ENCODE data around the gene NFKBIL1.

NFKBIL1 gene

DNA sequence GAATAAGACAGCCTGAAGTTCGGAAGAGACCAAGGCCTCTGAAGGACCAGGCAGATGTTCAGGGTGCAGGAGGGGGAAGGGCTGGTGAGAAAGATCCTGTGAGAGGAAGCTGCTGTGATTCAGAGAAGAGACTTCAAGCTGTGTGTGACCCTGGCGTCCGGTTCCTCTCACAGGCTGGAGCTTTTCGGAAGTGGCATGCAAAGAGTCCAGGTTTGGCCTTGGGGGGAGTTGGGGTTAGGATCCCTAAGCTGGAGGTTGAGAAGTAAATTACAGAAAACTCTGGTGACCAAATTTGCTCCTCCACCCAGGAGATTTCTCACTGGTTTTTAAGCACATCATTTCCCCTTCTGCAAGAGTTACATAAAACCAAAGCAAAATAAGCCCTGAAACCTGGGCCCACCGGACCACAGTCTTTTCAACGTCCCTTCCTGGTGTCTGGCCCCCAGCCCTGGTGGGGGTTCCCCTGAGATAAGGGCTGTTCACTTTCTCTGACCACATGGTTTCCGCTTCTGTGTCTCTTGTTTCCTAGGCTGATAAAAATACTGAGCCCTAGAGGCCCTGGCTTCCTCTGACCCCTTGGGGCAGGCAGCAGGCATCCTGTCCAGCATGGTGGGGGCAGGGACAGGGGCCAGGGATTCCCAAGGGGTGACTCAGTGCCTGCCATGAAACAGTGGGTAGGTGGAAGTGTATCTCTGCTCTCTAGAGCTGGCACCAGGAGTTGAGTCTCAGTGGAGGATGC, 12.7 kb downstream of the NFKBIL1 start:
- peak; percentile 84 for DNase-seq (ENCODE audit: low read depth)

DNA sequence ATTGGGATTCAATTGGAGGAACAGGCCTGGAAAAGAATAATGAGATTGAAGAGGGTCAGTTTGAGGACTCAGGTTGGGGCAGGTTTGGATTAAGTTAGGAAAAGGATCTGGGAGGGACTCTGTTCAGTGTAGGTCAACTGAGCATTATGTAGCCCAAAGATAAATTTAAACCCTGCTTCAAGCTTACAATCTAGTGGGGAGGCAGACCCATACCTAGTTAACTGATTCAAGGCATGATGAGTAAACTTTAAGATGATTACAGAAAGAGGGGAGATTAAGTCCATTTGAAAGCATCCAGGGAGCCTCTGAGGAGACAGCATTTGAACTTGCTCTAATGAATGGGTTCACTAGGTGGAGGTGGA, 13.3 kb downstream of the NFKBIL1 start:
- no peak for DNase-seq (ENCODE audit: low read depth)

DNA sequence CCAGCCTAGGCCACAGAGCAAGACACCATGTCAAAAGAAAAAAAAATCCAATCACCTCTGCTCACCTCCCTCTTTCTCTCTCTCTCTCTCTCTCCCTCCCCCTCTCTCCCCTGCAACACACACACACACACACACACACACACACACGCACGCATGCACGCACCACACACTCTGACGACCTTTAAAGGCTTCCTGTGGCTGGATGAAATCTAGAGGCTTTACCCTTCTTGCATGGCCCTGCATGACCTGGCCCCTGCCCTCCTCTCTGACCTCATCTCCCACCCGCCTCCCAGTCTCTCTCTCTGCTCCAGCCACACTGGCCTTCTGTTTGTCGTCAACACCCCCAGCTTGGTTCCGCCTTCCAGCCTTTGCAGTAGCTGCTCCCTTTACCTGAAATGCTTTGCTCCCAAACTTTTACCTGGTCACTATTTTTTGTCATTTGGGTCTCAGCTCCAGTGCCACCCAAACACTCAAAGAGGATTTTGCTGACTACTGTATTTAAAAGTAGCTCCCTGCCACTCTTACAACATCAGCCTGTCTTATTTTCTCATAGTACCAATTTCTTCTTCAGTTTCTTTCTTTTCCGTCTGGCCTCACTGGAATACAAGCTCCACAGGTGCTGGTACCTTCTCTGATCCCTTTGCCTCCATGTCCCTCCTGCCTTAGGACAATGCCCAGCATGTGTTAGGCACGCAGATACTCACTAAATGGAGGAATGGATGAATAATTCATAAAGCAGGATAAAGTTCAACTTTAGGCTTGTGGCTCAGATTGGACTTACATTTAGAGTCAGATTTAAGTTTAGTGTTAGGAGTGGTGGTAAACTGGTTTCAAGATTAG, 20.3 kb downstream of the NFKBIL1 start:
- DNase-seq (ENCODE audit: low read depth): no peak

DNA sequence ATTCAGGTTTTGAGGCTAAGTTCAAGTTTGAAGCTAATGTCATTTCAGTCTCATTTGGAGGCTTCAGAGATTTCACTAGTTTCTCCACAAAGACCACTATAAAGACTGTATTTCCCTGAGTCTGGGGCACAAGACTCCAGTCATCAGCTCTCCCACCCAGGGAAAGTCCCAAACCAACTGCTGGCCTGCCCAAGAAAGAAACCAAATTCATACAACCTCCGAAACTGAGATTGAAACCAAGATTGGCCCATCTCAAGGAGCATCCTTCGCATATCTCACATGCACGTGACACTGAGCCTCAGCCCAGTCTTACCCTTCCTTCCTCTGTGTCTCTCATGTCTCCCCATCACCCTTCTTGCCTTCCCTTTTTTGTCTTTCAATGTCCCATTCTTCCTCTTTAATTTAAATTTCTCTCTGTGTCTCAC, 21.1 kb downstream of the NFKBIL1 start:
- DNase-seq (ENCODE audit: low read depth): no peak

DNA sequence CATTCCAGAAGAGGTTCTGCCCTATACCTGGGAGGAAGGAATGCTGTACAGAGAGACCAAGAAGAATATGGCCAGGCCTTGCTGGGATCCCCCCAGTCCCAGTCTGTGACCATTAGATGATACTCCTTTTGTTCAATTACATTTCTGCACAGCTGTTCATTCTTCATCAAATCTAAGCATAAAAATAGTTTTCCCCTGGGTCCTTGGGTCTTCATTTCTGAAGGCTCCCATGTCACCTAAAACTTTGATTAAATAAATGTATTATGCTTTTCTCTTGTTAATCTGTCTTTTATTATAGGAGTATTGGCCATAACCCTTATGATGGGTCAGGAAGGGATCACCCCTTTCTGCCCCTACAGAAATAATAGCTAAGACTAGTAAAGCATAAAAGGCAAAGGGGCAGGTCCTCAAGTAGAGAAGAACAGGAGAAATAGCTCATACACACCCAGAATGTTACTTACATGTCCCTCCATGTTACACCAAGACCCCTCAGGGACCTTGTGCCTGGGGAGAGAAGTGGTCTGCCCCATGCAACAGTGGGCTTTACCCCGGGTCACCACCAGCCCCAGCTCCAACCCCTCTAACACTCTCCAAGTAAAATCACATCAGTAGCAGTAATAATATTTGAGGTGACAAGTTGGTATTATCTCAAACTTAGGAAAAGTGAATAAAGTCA, 22.6 kb downstream of the NFKBIL1 start:
- DNase-seq (ENCODE audit: low read depth): no peak

DNA sequence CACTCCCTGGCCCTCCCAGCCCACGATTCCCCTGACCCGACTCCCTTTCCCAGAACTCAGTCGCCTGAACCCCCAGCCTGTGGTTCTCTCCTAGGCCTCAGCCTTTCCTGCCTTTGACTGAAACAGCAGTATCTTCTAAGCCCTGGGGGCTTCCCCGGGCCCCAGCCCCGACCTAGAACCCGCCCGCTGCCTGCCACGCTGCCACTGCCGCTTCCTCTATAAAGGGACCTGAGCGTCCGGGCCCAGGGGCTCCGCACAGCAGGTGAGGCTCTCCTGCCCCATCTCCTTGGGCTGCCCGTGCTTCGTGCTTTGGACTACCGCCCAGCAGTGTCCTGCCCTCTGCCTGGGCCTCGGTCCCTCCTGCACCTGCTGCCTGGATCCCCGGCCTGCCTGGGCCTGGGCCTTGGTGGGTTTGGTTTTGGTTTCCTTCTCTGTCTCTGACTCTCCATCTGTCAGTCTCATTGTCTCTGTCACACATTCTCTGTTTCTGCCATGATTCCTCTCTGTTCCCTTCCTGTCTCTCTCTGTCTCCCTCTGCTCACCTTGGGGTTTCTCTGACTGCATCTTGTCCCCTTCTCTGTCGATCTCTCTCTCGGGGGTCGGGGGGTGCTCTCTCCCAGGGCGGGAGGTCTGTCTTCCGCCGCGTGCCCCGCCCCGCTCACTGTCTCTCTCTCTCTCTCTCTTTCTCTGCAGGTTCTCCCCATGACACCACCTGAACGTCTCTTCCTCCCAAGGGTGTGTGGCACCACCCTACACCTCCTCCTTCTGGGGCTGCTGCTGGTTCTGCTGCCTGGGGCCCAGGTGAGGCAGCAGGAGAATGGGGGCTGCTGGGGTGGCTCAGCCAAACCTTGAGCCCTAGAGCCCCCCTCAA, 24.9 kb downstream of the NFKBIL1 start, which contains the start of gene LTA:
Gene LTA (plus strand): TSS at position 249 of the 871 bp plus-strand sequence. CDS start 454 bp downstream, at position 703.
- no peak for DNase-seq (ENCODE audit: low read depth)

DNA sequence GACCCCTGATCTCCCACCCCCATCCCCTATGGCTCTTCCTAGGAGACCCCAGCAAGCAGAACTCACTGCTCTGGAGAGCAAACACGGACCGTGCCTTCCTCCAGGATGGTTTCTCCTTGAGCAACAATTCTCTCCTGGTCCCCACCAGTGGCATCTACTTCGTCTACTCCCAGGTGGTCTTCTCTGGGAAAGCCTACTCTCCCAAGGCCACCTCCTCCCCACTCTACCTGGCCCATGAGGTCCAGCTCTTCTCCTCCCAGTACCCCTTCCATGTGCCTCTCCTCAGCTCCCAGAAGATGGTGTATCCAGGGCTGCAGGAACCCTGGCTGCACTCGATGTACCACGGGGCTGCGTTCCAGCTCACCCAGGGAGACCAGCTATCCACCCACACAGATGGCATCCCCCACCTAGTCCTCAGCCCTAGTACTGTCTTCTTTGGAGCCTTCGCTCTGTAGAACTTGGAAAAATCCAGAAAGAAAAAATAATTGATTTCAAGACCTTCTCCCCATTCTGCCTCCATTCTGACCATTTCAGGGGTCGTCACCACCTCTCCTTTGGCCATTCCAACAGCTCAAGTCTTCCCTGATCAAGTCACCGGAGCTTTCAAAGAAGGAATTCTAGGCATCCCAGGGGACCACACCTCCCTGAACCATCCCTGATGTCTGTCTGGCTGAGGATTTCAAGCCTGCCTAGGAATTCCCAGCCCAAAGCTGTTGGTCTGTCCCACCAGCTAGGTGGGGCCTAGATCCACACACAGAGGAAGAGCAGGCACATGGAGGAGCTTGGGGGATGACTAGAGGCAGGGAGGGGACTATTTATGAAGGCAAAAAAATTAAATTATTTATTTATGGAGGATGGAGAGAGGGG, 26.1 kb downstream of the NFKBIL1 start:
- DNase-seq (ENCODE audit: low read depth): no peak

DNA sequence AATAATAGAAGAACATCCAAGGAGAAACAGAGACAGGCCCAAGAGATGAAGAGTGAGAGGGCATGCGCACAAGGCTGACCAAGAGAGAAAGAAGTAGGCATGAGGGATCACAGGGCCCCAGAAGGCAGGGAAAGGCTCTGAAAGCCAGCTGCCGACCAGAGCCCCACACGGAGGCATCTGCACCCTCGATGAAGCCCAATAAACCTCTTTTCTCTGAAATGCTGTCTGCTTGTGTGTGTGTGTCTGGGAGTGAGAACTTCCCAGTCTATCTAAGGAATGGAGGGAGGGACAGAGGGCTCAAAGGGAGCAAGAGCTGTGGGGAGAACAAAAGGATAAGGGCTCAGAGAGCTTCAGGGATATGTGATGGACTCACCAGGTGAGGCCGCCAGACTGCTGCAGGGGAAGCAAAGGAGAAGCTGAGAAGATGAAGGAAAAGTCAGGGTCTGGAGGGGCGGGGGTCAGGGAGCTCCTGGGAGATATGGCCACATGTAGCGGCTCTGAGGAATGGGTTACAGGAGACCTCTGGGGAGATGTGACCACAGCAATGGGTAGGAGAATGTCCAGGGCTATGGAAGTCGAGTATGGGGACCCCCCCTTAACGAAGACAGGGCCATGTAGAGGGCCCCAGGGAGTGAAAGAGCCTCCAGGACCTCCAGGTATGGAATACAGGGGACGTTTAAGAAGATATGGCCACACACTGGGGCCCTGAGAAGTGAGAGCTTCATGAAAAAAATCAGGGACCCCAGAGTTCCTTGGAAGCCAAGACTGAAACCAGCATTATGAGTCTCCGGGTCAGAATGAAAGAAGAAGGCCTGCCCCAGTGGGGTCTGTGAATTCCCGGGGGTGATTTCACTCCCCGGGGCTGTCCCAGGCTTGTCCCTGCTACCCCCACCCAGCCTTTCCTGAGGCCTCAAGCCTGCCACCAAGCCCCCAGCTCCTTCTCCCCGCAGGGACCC, 27.0 kb downstream of the NFKBIL1 start:
- DNase-seq (ENCODE audit: low read depth): no peak

DNA sequence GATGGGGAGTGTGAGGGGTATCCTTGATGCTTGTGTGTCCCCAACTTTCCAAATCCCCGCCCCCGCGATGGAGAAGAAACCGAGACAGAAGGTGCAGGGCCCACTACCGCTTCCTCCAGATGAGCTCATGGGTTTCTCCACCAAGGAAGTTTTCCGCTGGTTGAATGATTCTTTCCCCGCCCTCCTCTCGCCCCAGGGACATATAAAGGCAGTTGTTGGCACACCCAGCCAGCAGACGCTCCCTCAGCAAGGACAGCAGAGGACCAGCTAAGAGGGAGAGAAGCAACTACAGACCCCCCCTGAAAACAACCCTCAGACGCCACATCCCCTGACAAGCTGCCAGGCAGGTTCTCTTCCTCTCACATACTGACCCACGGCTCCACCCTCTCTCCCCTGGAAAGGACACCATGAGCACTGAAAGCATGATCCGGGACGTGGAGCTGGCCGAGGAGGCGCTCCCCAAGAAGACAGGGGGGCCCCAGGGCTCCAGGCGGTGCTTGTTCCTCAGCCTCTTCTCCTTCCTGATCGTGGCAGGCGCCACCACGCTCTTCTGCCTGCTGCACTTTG, 28.0 kb downstream of the NFKBIL1 start, which contains the start of gene TNF:
Gene TNF (plus strand): TSS at position 231 of the 567 bp plus-strand sequence. CDS start 177 bp downstream, at position 408.
- DNase-seq (ENCODE audit: low read depth): no peak

DNA sequence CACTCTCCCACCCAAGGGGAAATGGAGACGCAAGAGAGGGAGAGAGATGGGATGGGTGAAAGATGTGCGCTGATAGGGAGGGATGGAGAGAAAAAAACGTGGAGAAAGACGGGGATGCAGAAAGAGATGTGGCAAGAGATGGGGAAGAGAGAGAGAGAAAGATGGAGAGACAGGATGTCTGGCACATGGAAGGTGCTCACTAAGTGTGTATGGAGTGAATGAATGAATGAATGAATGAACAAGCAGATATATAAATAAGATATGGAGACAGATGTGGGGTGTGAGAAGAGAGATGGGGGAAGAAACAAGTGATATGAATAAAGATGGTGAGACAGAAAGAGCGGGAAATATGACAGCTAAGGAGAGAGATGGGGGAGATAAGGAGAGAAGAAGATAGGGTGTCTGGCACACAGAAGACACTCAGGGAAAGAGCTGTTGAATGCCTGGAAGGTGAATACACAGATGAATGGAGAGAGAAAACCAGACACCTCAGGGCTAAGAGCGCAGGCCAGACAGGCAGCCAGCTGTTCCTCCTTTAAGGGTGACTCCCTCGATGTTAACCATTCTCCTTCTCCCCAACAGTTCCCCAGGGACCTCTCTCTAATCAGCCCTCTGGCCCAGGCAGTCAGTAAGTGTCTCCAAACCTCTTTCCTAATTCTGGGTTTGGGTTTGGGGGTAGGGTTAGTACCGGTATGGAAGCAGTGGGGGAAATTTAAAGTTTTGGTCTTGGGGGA, 28.7 kb downstream of the NFKBIL1 start:
- DNase-seq (ENCODE audit: low read depth): no peak

DNA sequence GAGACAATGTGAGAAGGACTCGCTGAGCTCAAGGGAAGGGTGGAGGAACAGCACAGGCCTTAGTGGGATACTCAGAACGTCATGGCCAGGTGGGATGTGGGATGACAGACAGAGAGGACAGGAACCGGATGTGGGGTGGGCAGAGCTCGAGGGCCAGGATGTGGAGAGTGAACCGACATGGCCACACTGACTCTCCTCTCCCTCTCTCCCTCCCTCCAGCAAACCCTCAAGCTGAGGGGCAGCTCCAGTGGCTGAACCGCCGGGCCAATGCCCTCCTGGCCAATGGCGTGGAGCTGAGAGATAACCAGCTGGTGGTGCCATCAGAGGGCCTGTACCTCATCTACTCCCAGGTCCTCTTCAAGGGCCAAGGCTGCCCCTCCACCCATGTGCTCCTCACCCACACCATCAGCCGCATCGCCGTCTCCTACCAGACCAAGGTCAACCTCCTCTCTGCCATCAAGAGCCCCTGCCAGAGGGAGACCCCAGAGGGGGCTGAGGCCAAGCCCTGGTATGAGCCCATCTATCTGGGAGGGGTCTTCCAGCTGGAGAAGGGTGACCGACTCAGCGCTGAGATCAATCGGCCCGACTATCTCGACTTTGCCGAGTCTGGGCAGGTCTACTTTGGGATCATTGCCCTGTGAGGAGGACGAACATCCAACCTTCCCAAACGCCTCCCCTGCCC, 29.6 kb downstream of the NFKBIL1 start:
- no peak for DNase-seq (ENCODE audit: low read depth)

DNA sequence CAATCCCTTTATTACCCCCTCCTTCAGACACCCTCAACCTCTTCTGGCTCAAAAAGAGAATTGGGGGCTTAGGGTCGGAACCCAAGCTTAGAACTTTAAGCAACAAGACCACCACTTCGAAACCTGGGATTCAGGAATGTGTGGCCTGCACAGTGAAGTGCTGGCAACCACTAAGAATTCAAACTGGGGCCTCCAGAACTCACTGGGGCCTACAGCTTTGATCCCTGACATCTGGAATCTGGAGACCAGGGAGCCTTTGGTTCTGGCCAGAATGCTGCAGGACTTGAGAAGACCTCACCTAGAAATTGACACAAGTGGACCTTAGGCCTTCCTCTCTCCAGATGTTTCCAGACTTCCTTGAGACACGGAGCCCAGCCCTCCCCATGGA, 30.2 kb downstream of the NFKBIL1 start:
- no peak for DNase-seq (ENCODE audit: low read depth)

DNA sequence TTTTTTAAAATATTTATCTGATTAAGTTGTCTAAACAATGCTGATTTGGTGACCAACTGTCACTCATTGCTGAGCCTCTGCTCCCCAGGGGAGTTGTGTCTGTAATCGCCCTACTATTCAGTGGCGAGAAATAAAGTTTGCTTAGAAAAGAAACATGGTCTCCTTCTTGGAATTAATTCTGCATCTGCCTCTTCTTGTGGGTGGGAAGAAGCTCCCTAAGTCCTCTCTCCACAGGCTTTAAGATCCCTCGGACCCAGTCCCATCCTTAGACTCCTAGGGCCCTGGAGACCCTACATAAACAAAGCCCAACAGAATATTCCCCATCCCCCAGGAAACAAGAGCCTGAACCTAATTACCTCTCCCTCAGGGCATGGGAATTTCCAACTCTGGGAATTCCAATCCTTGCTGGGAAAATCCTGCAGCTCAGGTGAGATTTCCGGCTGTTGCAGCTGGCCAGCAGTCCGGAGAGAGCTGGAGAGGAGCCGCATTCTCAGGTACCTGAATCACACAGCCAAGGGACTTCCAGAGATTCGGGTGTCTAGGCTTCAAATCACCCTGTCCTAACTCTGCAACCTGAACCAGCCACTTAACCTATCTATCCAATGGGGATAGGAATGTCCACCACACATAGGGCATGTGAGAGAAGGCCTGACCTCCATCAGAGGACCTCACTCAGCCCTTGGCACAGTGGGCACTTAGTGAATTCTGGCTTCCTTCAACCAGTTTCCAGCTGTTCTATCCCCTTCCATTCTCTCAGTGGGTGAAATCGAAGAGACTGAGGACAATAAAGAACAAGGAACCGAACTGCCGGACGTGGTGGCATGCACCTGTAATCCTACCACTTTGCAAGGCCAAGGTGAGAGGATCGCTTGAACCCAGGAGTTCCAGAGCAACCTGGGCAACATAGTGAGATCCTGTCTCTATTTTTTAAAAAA, 31.0 kb downstream of the NFKBIL1 start:
- DNase-seq (ENCODE audit: low read depth): no peak

DNA sequence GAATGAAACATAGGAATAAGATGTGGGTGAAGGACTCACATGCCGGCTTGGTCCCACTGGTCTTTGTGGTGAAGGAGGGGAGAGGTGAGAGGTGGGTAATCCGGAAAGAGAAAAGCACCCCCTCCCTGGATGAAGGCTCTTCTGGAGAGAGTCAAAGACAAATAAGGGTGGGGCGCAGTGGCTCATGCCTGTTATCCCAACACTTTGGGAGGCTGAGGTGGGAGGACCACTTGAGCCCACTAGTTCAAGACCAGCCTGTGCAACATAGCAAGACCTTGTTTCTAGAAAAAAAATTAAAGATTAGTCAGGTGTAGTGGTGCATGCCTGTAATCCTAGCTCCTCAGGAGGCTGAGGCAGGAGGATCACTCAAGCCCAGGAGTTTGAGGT, 31.7 kb downstream of the NFKBIL1 start:
- no peak for DNase-seq (ENCODE audit: low read depth)

DNA sequence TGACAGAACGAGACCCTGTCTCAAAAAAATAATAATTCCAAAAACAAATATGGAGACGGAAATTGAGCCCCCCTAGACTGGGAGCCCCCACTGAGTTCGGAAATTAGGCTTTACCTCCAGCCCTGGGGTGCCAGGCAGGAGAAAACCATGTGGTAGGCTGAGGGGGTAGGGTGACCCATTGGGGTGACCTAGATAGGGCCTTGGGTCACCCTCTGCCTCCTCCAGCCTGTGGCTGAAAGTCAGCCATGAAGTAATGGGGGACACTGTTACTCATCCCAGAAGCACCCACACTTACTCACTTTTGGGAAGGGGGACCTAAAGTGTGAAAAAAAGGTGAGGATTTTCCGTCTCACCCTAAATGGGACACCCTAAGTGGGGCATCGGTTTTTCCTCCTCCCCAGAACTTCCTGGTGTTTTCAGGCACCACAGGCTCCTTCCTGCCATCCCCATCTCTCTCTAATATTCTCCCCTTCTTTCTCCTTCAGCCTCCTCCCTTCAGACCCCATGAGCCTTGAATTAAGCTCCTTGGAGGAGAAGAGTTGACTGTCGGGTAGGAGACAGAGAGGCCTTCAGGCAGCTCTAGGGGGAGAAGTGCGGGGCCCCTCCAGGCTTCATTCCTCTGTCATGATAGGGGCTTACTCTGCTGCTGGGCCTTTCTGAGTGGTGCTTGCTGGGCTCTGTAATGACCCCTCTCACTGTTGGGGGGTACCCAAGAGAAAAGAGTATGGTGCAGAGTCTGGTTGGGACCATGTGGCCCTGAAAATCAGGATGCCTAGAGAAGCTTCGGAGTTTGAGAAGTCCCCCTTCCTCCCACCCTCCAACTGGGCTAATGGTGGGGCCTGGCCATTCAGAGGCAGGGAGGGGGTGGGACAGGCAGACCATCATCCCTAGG, 32.4 kb downstream of the NFKBIL1 start:
- no peak for DNase-seq (ENCODE audit: low read depth)

DNA sequence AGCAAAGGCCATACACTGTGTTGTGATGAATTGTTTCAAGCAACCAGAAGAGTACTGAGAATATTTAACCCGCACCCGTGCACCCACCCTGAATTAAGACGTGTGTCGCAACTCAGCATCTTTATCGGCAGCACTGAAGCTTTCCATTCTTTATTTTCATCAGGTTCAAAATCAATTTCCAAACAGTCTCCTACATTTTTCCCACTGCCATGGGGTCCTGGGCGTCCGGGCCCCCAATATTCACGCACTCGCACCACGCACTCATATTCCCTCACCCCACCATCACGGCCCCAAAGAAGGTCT, 33.0 kb downstream of the NFKBIL1 start:
- no peak for DNase-seq (ENCODE audit: low read depth)

Data from amniotic epithelial cell (primary cell).